BJ (cell line): ENCODE data around the gene RNPEPL1. TPM values are rescaled to one million over a fixed set of nuclear protein-coding genes. Genes with fewer than 3 reads are reported as not detected.

Source experiments
- CTCF ChIA-PET: fragments of 350-600 bp; formaldehyde crosslinking; extraction: SDS; loops from one replicate; lab custom pipeline; 2021; ENCODE audit warnings: antibody characterized with exemption, inconsistent platforms; lab: Yijun Ruan, JAX
- POLR2A ChIA-PET: fragments of 300-600 bp; sonication (Branson Sonifier 250); formaldehyde crosslinking; extraction: SDS; loops from one replicate; lab custom pipeline; 2021; ENCODE audit warnings: antibody characterized with exemption; lab: Charles Lee
- DNase-seq: peaks from one replicate; pipeline ENCODE4 v3.0.0-alpha.2; 2011; ENCODE audit warnings: low read depth
- H3K27me3 ChIP-seq: 2 replicates; pipeline ENCODE4 v1.6.0; 2011; ENCODE audit warnings: low read length; ENCODE audit not compliant: control insufficient read depth, insufficient read depth
- H3K36me3 ChIP-seq: 2 replicates; pipeline ENCODE4 v1.5.1; 2011; ENCODE audit warnings: low read length; ENCODE audit not compliant: control insufficient read depth, insufficient read depth
- H3K4me3 ChIP-seq: 2 replicates; pipeline ENCODE4 v1.5.1; 2011; ENCODE audit warnings: low read depth, mild to moderate bottlenecking, control low read depth, low read length
- CTCF ChIP-seq: IDR thresholded peaks from 2 replicates; pipeline ENCODE4 v1.5.1; 2011; ENCODE audit warnings: low read depth, mild to moderate bottlenecking, control low read depth, inconsistent platforms, low read length, moderate library complexity; ENCODE audit not compliant: insufficient read depth
- polyA plus RNA-seq: library from polyadenylated mRNA; depleted of rRNA; stranded (reverse); fragments of >200 nt; gene quantifications from 2 replicates; pipeline ENCODE4 v1.2.3, GENCODE V29; 2011

The RNPEPL1 gene
- polyA plus RNA-seq, 1 experiment, result 12.7 TPM

GRCh38 chr2:240584486-240585031, 16.3 kb downstream of the RNPEPL1 start:
- no peak for DNase-seq
- ChIA-PET CTCF (interaction anchor here (1.0 to 4.5 kb wide), 2 partner anchors 18 to 23 kb away, joined by 3 to 34 read pairs; no protein-coding TSS in a partner anchor), POLR2A (no interaction called here)
- Histone ChIP-seq H3K4me3 (no peak overlapping the region), H3K27me3 (no peaks in the 10 kb centered on the region), H3K36me3 (peaks cover 1% of the 10 kb centered on the region; the same call in 1 of the 2 replicates)
- no peak for TF ChIP-seq CTCF

GRCh38 chr2:240585101-240585500, 16.8 kb downstream of the RNPEPL1 start:
- DNase-seq, result no peak
- TF ChIP-seq CTCF, result no peak
- CTCF ChIA-PET, result interaction anchor here (1.0 to 4.5 kb wide), 2 partner anchors 19 to 24 kb away, joined by 3 to 34 read pairs; no protein-coding TSS in a partner anchor
- peak overlapping the region; percentile 92 for H3K4me3 ChIP-seq
- POLR2A ChIA-PET, result no interaction called here
- H3K36me3 ChIP-seq, result peaks cover 1% of the 10 kb centered on the region; the same call in 1 of the 2 replicates
- H3K27me3 ChIP-seq, result no peaks in the 10 kb centered on the region

GRCh38 chr2:240585681-240586197, 17.5 kb downstream of the RNPEPL1 start:
- CTCF ChIA-PET, result interaction anchor here (1.0 to 4.5 kb wide), 6 partner anchors 17 to 147 kb away, joined by 3 to 34 read pairs (median 4); partner anchors contain the start of gene RNPEPL1
- no peak for DNase-seq
- H3K36me3 ChIP-seq, result peaks cover 1% of the 10 kb centered on the region; the same call in 1 of the 2 replicates
- peak overlapping the region; percentile 92 for H3K4me3 ChIP-seq
- no peak for TF ChIP-seq CTCF
- no peaks in the 10 kb centered on the region for H3K27me3 ChIP-seq
- POLR2A ChIA-PET, result interaction anchor here (0.6 kb wide), 1 partner anchor 721 kb away, joined by 4 read pairs; no protein-coding TSS in a partner anchor

GRCh38 chr2:240586198-240586918, 18.1 kb downstream of the RNPEPL1 start, which contains the start of gene CAPN10:
Gene CAPN10 (plus strand): TSS chr2:240586734. CDS start chr2:240586912, 178 bp downstream.
- ChIA-PET POLR2A (interaction anchor here (0.6 kb wide), 2 partner anchors 23 to 721 kb away, joined by 4 read pairs; no protein-coding TSS in a partner anchor), CTCF (interaction anchor here (0.6 to 4.5 kb wide), 6 partner anchors 18 to 562 kb away, joined by 3 to 34 read pairs (median 4); partner anchors contain the start of gene RNPEPL1)
- no peak for TF ChIP-seq CTCF
- DNase-seq, result peak; percentile 58
- peak within 1 kb of the TSS; percentile 92 for H3K4me3 ChIP-seq
- H3K36me3 ChIP-seq, result peaks cover 4% of the 10 kb centered on the region
- no peaks in the 10 kb centered on the region for H3K27me3 ChIP-seq
